ENCODE measurements around the gene PPP1R16B.

The PPP1R16B gene

GRCh38 chr20:38827770-38828281 lies 22.3 kb downstream of the PPP1R16B start:
- no peak for DNase-seq (ENCODE audit: low read depth)

- DNase-seq (ENCODE audit: low read depth): no peak
Measured at GRCh38 chr20:38828514-38829295, 23.2 kb downstream of the PPP1R16B start.

GRCh38 chr20:38829296-38829875 lies 23.9 kb downstream of the PPP1R16B start:
- no peak for DNase-seq (ENCODE audit: low read depth)

- no peak for DNase-seq (ENCODE audit: low read depth)
Measured at GRCh38 chr20:38830356-38830755, 24.9 kb downstream of the PPP1R16B start.

GRCh38 chr20:38831049-38831691 lies 25.7 kb downstream of the PPP1R16B start:
- no peak for DNase-seq (ENCODE audit: low read depth)

- DNase-seq (ENCODE audit: low read depth): no peak
Measured at GRCh38 chr20:38831995-38832620, 26.6 kb downstream of the PPP1R16B start.

- no peak for DNase-seq (ENCODE audit: low read depth)
Measured at GRCh38 chr20:38833154-38833856, 27.8 kb downstream of the PPP1R16B start.

- DNase-seq (ENCODE audit: low read depth): no peak
Measured at GRCh38 chr20:38833857-38834164, 28.3 kb downstream of the PPP1R16B start.

- DNase-seq (ENCODE audit: low read depth): no peak
Measured at GRCh38 chr20:38834868-38835267, 29.4 kb downstream of the PPP1R16B start.

- no peak for DNase-seq (ENCODE audit: low read depth)
Measured at GRCh38 chr20:38835792-38836191, 30.3 kb downstream of the PPP1R16B start.

- DNase-seq (ENCODE audit: low read depth): no peak
Measured at GRCh38 chr20:38836991-38837390, 31.5 kb downstream of the PPP1R16B start.

GRCh38 chr20:38838326-38838725 lies 32.8 kb downstream of the PPP1R16B start:
- no peak for DNase-seq (ENCODE audit: low read depth)

- DNase-seq (ENCODE audit: low read depth): no peak
Measured at GRCh38 chr20:38839563-38839962, 34.1 kb downstream of the PPP1R16B start.

- no peak for DNase-seq (ENCODE audit: low read depth)
Measured at GRCh38 chr20:38840053-38840893, 34.8 kb downstream of the PPP1R16B start.

GRCh38 chr20:38840894-38841470 lies 35.5 kb downstream of the PPP1R16B start:
- DNase-seq (ENCODE audit: low read depth): no peak

- no peak for DNase-seq (ENCODE audit: low read depth)
Measured at GRCh38 chr20:38841570-38841969, 36.1 kb downstream of the PPP1R16B start.

- DNase-seq (ENCODE audit: low read depth): no peak
Measured at GRCh38 chr20:38842026-38842425, 36.5 kb downstream of the PPP1R16B start.

GRCh38 chr20:38842558-38842981 lies 37.1 kb downstream of the PPP1R16B start:
- no peak for DNase-seq (ENCODE audit: low read depth)

- DNase-seq (ENCODE audit: low read depth): no peak
Measured at GRCh38 chr20:38843346-38843745, 37.8 kb downstream of the PPP1R16B start.

GRCh38 chr20:38844963-38845362 lies 39.5 kb downstream of the PPP1R16B start:
- DNase-seq (ENCODE audit: low read depth): no peak

GRCh38 chr20:38847840-38848239 lies 42.3 kb downstream of the PPP1R16B start:
- DNase-seq (ENCODE audit: low read depth): no peak

Measured in HS-5 (cell line).